Measurements from ENCODE around the gene PAK5. TPM values are rescaled to one million over a fixed set of nuclear protein-coding genes. Genes with fewer than 3 reads are reported as not detected.

PAK5 gene
- total and polyA plus RNA-seq, 2 donors (not counting 1 experiment from before 2014, with no cell fraction given), result not detected

GRCh38 chr20:9839626-9840025, 750 bp upstream of the PAK5 start:
- H3K9me3 Mint-ChIP-seq (ENCODE audit: insufficient read depth), result no peaks in the 10 kb centered on the region
- no peaks in the 10 kb centered on the region for H3K4me1 Mint-ChIP-seq
- H3K9me3 ChIP-seq (ENCODE audit: control extremely low read depth in 1 of 3, control insufficient read depth in 2 of 3, insufficient read depth in 1 of 3, low read length in 2 of 3), result peaks cover 0 to 15% (median 2%) of the 10 kb centered on the region in 3 donors
- H3K27me3 ChIP-seq (replicated peaks in 1 of 4; ENCODE audit: control extremely low read depth in 1 of 4, control insufficient read depth in 3 of 4, insufficient read depth in 4 of 4, low read length in 3 of 4), result peaks cover 0 to 21% (median 12%) of the 10 kb centered on the region in 4 experiments
- POLR2A ChIA-PET, result no interaction called here
- DNase-seq (no peak), ATAC-seq (ENCODE audit: low read depth) (no peak)
- no peak for TF ChIP-seq EZH2 (IDR thresholded peaks at IDR 0.05; ENCODE audit: borderline replicate concordance, insufficient read depth, low read depth, low read length, poor library complexity, severe bottlenecking)
- TF ChIP-seq, protein P1, sequence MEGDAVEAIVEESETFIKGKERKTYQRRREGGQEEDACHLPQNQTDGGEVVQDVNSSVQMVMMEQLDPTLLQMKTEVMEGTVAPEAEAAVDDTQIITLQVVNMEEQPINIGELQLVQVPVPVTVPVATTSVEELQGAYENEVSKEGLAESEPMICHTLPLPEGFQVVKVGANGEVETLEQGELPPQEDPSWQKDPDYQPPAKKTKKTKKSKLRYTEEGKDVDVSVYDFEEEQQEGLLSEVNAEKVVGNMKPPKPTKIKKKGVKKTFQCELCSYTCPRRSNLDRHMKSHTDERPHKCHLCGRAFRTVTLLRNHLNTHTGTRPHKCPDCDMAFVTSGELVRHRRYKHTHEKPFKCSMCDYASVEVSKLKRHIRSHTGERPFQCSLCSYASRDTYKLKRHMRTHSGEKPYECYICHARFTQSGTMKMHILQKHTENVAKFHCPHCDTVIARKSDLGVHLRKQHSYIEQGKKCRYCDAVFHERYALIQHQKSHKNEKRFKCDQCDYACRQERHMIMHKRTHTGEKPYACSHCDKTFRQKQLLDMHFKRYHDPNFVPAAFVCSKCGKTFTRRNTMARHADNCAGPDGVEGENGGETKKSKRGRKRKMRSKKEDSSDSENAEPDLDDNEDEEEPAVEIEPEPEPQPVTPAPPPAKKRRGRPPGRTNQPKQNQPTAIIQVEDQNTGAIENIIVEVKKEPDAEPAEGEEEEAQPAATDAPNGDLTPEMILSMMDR (IDR thresholded peaks at IDR 0.05), result no peak
- H3K79me2 ChIP-seq (ENCODE audit: control insufficient read depth, insufficient read depth, low read length), result no peaks in the 10 kb centered on the region
- no peaks in the 10 kb centered on the region for H4K20me1 ChIP-seq (ENCODE audit: control insufficient read depth, insufficient read depth, low read length, poor library complexity, severe bottlenecking)
- CTCF ChIA-PET, result no interaction called here
- H3K4me3 ChIP-seq (ENCODE audit: control extremely low read depth in 1 of 5, extremely low read depth in 1 of 5, insufficient read depth in 1 of 5, low read depth in 2 of 5, low read length in 4 of 5), result no peak overlapping the region
- no peak overlapping the region for H3K27ac Mint-ChIP-seq
- peaks cover 40% of the 10 kb centered on the region for H3K27me3 Mint-ChIP-seq
- H3K36me3 ChIP-seq (replicated peaks in 1 of 2; ENCODE audit: control extremely low read depth in 1 of 2, control insufficient read depth in 1 of 2, extremely low read depth in 1 of 2, insufficient read depth in 2 of 2, low read length in 1 of 2), result no peaks in the 10 kb centered on the region
- H2AFZ ChIP-seq (ENCODE audit: insufficient read depth, low read depth, low read length, poor library complexity, severe bottlenecking), result no peak overlapping the region
- intact Hi-C loops (cut with micrococcal nuclease), result no loop called here
- H3K9ac ChIP-seq (ENCODE audit: low read length), result no peak overlapping the region
- no peak overlapping the region for H3K27ac ChIP-seq (ENCODE audit: low read length in 2 of 2)
- 72% methylated on average over 2 of the region's 5 CpGs for WGBS (ENCODE audit: insufficient coverage)
- no peak overlapping the region for H3K4me3 Mint-ChIP-seq
- no peak overlapping the region for H3K4me2 ChIP-seq (replicated peaks; ENCODE audit: low read depth, low read length, poor library complexity, severe bottlenecking)
- no peaks in the 10 kb centered on the region for H3K4me1 ChIP-seq (ENCODE audit: control insufficient read depth in 2 of 2, insufficient read depth in 2 of 2, low read length in 2 of 2)

DNA sequence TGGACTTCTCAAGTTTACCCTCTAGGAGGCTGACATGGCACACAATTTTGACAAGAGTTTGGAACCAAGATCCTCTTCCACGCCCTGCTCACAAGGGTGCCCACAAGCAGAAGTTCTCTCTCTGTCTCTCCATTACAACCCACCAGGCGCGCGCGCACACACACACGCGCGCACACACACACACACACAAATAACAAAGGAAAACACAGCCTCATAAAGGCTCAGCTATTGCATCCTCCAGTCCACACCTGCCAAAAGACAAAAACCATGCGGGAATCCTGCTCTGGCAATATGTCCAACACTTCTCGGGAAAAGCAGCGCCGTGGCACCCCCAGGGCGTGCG, 870 bp downstream of the PAK5 start:
- Histone ChIP-seq H2AFZ (ENCODE audit: insufficient read depth, low read depth, low read length, poor library complexity, severe bottlenecking) (no peak overlapping the region), H3K4me2 (replicated peaks; ENCODE audit: low read depth, low read length, poor library complexity, severe bottlenecking) (no peak overlapping the region), H3K36me3 (replicated peaks in 1 of 2; ENCODE audit: control extremely low read depth in 1 of 2, control insufficient read depth in 1 of 2, extremely low read depth in 1 of 2, insufficient read depth in 2 of 2, low read length in 1 of 2) (no peaks in the 10 kb centered on the region), H4K20me1 (ENCODE audit: control insufficient read depth, insufficient read depth, low read length, poor library complexity, severe bottlenecking) (no peaks in the 10 kb centered on the region), H3K27me3 (replicated peaks in 1 of 4; ENCODE audit: control extremely low read depth in 1 of 4, control insufficient read depth in 3 of 4, insufficient read depth in 4 of 4, low read length in 3 of 4) (peaks cover 0 to 21% (median 12%) of the 10 kb centered on the region in 4 experiments), H3K79me2 (ENCODE audit: control insufficient read depth, insufficient read depth, low read length) (no peaks in the 10 kb centered on the region), H3K4me3 (ENCODE audit: control extremely low read depth in 1 of 5, extremely low read depth in 1 of 5, insufficient read depth in 1 of 5, low read depth in 2 of 5, low read length in 4 of 5) (no peak overlapping the region), H3K9ac (ENCODE audit: low read length) (no peak overlapping the region), H3K27ac (ENCODE audit: low read length in 2 of 2) (no peak overlapping the region), H3K9me3 (ENCODE audit: control extremely low read depth in 1 of 3, control insufficient read depth in 2 of 3, insufficient read depth in 1 of 3, low read length in 2 of 3) (peaks cover 0 to 15% (median 2%) of the 10 kb centered on the region in 3 donors), H3K4me1 (ENCODE audit: control insufficient read depth in 2 of 2, insufficient read depth in 2 of 2, low read length in 2 of 2) (no peaks in the 10 kb centered on the region)
- Mint-ChIP-seq H3K9me3 (ENCODE audit: insufficient read depth) (no peaks in the 10 kb centered on the region), H3K4me3 (no peak overlapping the region), H3K27ac (no peak overlapping the region), H3K4me1 (no peaks in the 10 kb centered on the region), H3K27me3 (peaks cover 40% of the 10 kb centered on the region)
- ChIA-PET POLR2A (no interaction called here), CTCF (no interaction called here)
- DNase-seq (no peak), ATAC-seq (ENCODE audit: low read depth) (no peak)
- TF ChIP-seq, protein P1 (IDR thresholded peaks at IDR 0.05), result no peak
- TF ChIP-seq EZH2 (IDR thresholded peaks at IDR 0.05; ENCODE audit: borderline replicate concordance, insufficient read depth, low read depth, low read length, poor library complexity, severe bottlenecking), result no peak
- 18% methylated on average over 9 of the region's 14 CpGs for WGBS (ENCODE audit: insufficient coverage)
- intact Hi-C loops (cut with micrococcal nuclease), result no loop called here

Data from B cell (primary cell).